Colonic mucosa (tissue), 4 donors: ENCODE results near the gene APLN. TPM values are rescaled to one million over a fixed set of nuclear protein-coding genes. Genes with fewer than 3 reads are reported as not detected.

Experiments
- DNase-seq: peaks from one replicate; pipeline ENCODE4 v3.0.0-alpha.2; 2020
- H3K27ac ChIP-seq: fragments of 200-600 bp; one replicate; pipeline ENCODE4 v1.8.0; 2021
- H3K27me3 ChIP-seq: fragments of 200-600 bp; one replicate; pipeline ENCODE4 v1.8.0; 2021
- H3K36me3 ChIP-seq: fragments of 200-600 bp; one replicate; pipeline ENCODE4 v1.8.0; 2021
- H3K4me1 ChIP-seq: fragments of 200-600 bp; one replicate; pipeline ENCODE4 v1.8.0; 2021; ENCODE audit warnings: mild to moderate bottlenecking
- H3K4me3 ChIP-seq: fragments of 200-600 bp; one replicate; pipeline ENCODE4 v1.8.0; 2021
- H3K9ac ChIP-seq, 2 donors: one replicate each; pipeline ENCODE4 v1.7.0; 2013; ENCODE audit warnings: control low read depth in 2 of 2, low read depth in 2 of 2, low read length in 2 of 2
- H3K9me3 ChIP-seq: fragments of 200-600 bp; one replicate; pipeline ENCODE4 v1.8.0; 2021
- CTCF ChIP-seq: fragments of 200-600 bp; IDR thresholded peaks from one replicate; pipeline ENCODE4 v1.8.0; 2022; ENCODE audit warnings: antibody characterized with exemption, mild to moderate bottlenecking
- intact Hi-C: fragments of 100-400 bp; cut with DNase I; formaldehyde crosslinking; loops from one replicate; pipeline ENCODE4 v1.14.1; 2022
- total RNA-seq, 2 donors: library from RNA; stranded (reverse); fragmentation: NEBNext Ultra II Directional in 1 of 2; extraction: Animal tissue kit (Norgen Biotek cat#: 25700) in 1 of 2; gene quantifications; one replicate each; pipeline ENCODE4 v1.2.1, GENCODE V29; 2021
- donor health status: healthy.
- donor health status: DM: no; HTN: no; CAD: no.
- donor health status: DM: no; HTN: no; CAD: no.

APLN gene
- total RNA-seq, 2 donors from 2014 or later = 0.15 to 2.7 TPM

GRCh38 chrX:129634541-129634940 is 20.2 kb downstream of the APLN start:
- intact Hi-C loops = no loop called here
- no peak for DNase-seq
- Histone ChIP-seq H3K4me1 (no peaks in the 10 kb centered on the region), H3K27ac (no peak overlapping the region), H3K4me3 (no peak overlapping the region), H3K27me3 (no peaks in the 10 kb centered on the region), H3K9ac (no peak overlapping the region), H3K9me3 (no peaks in the 10 kb centered on the region), H3K36me3 (no peaks in the 10 kb centered on the region)
- no peak for TF ChIP-seq CTCF

DNA sequence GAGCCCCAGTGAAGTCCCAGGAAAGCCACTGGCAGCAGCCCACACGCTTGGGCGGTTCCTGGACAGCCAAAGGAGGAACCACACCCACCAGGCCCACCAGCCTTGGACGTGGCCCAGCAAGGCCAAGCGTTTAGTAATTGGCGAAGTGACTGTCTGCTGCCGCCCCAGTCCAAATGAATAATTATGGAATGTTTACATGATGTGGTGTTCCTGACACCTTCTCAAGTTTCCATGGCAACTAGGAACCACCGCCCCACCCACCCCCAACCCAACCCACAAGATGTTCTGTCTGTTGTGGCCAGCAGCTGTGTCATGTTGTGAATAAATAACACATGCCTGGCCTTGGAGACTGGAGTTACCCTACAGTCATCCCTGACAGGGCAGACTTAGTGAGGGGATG is 22.3 kb downstream of the APLN start:
- no peaks in the 10 kb centered on the region for H3K9me3 ChIP-seq
- H3K27ac ChIP-seq = no peak overlapping the region
- no peak overlapping the region for H3K4me3 ChIP-seq
- no peaks in the 10 kb centered on the region for H3K36me3 ChIP-seq
- no peak overlapping the region for H3K9ac ChIP-seq
- no peaks in the 10 kb centered on the region for H3K27me3 ChIP-seq
- TF ChIP-seq CTCF = no peak
- DNase-seq = no peak
- no peaks in the 10 kb centered on the region for H3K4me1 ChIP-seq
- intact Hi-C loops = no loop called here

DNA sequence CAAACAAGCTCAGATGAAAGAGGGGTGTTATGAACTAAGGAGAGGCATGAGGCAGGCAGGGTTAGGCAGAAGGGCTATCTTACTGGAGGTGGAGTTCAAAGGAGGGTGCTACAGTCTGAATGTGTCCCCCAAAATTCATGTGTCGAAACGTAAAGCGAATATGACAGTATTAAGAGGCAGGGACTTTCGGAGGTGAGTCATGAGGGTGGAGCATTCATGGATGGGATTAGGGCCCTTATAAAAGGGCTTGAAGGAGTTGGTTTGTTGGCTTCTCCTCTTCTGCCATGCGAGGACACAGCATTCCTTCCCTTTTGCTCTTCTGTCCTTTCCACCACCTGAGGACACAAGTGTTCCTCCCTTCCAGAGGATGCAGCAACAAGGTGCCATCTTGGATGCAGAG is 22.9 kb downstream of the APLN start:
- H3K36me3 ChIP-seq = no peaks in the 10 kb centered on the region
- no peaks in the 10 kb centered on the region for H3K4me1 ChIP-seq
- no peaks in the 10 kb centered on the region for H3K9me3 ChIP-seq
- H3K27me3 ChIP-seq = no peaks in the 10 kb centered on the region
- no peak overlapping the region for H3K9ac ChIP-seq
- intact Hi-C loops = no loop called here
- DNase-seq = no peak
- H3K27ac ChIP-seq = no peak overlapping the region
- H3K4me3 ChIP-seq = no peak overlapping the region
- TF ChIP-seq CTCF = no peak

DNA sequence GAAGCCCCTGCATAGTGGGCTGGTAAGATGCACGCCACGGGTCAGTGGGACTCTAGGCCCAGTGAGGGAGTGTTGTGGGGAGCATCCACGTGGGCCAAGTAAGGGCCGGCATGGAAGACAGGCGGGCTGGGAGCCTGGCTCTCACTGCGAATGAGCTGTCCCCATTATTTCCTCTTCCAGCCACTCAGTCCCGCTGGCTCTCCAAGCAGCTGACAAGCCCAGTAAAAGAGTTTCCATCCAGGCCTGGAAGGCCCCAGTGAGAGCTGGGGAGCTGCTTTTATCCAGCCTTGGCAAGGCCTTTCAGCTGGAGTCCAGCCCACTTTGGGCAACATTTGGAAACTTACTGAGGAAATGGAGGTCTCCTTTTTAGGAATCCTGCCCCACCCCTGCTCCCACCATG is 24.9 kb downstream of the APLN start:
- no peak for TF ChIP-seq CTCF
- no peaks in the 10 kb centered on the region for H3K36me3 ChIP-seq
- intact Hi-C loops = no loop called here
- DNase-seq = no peak
- no peaks in the 10 kb centered on the region for H3K4me1 ChIP-seq
- H3K4me3 ChIP-seq = no peak overlapping the region
- no peaks in the 10 kb centered on the region for H3K9me3 ChIP-seq
- H3K27me3 ChIP-seq = no peaks in the 10 kb centered on the region
- H3K9ac ChIP-seq = no peak overlapping the region
- H3K27ac ChIP-seq = no peak overlapping the region

- no peak overlapping the region for H3K4me3 ChIP-seq
- H3K4me1 ChIP-seq = no peaks in the 10 kb centered on the region
- H3K9me3 ChIP-seq = no peaks in the 10 kb centered on the region
- no peak for TF ChIP-seq CTCF
- no peak for DNase-seq
- no peaks in the 10 kb centered on the region for H3K36me3 ChIP-seq
- no peaks in the 10 kb centered on the region for H3K27me3 ChIP-seq
- H3K9ac ChIP-seq = no peak overlapping the region
- no peak overlapping the region for H3K27ac ChIP-seq
- intact Hi-C loops = no loop called here
These were observed 28.7 kb downstream of the APLN start for GRCh38 chrX:129626026-129626425.
